CD4-positive, alpha-beta T cell treated with Interleukin-17A for 1 hour (primary cell): ENCODE results near the gene PPA1.
"Not testable (repeated sequence)": the region's sequence is repeated elsewhere in the genome, so short reads cannot be mapped to it uniquely, and the experiment has no call there.

Experiments
- DNase-seq: peaks from one replicate; pipeline ENCODE4 v3.0.0-alpha.2; 2020

PPA1 gene

GRCh38 chr10:70233109-70233938 is at the start of gene PPA1:
Gene PPA1 (minus strand): TSS chr10:70233429. CDS start chr10:70233327, 102 bp downstream.
- peak; percentile 98 for DNase-seq

- no peak for DNase-seq
Measured at GRCh38 chr10:70281609-70282008, 48.4 kb upstream of the PPA1 start.

DNA sequence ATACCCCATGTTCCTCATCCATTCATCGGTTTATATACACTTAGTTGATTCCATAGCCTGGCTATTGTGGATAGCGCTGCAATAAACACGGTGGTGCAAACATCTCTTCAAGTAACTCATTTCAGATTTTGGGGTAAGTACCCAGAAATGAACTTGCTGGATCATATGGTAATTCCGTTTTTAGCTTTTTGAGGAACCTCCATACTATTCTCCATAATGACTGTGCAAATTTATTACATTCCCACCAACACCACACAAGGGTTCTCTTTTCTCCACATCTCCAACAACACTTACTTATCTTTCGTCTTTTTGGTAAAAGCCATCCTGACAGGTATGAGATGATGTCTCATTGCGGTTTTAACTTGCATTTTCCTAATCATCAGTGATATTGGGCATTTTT is 46.9 kb upstream of the PPA1 start:
- no peak for DNase-seq

GRCh38 chr10:70277396-70278030 is 44.3 kb upstream of the PPA1 start:
- DNase-seq, result no peak

GRCh38 chr10:70274643-70275042 is 41.4 kb upstream of the PPA1 start:
- DNase-seq, result no peak

GRCh38 chr10:70272925-70273316 is 39.7 kb upstream of the PPA1 start:
- DNase-seq, result peak; percentile 64

DNA sequence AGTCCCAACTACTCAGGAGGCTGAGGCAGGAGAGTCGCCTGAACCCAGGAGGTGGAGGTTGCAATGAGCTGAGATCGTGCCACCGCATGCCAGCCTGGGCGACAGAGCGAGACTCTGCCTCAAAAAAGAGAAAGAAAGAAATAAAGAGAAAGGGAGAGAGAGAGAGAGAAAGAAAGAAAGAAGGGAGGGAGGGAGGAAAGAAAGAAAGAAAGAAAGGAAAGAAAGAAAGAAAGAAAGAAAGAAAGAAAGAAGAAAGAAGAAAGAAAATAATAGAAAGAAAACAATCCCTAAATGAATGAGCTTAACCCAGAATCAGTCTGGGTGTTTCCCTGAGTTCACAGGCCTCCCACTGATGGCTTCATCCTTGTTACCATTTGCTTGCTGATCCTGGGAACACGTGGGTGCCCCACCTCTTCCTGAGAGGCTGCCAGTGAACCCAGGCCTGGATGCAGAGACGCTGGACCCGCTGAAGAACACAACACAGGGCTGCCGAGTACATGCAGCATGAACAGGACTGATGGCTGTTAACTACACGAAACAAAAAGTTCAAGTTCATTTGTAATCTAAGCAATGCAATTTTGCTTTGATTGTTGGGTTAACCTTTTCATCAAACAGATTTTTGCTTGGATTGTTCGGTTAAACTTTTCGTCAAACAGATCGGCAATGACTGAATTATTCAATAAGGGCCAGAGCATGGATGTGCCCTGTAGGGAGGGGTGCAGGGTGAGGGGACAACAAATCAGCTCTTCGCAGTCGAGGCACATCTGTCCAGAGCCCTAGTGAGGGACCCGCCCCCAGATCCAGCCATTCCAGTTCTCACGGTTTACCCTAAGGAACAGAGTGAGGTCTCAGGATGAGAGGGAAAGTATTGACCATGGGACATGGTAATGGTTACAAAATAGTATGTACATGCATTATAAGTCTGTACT is 39.0 kb upstream of the PPA1 start:
- DNase-seq, result no peak

GRCh38 chr10:70270952-70271351 is 37.7 kb upstream of the PPA1 start:
- no peak for DNase-seq

GRCh38 chr10:70269741-70270140 is 36.5 kb upstream of the PPA1 start:
- DNase-seq, result no peak

DNA sequence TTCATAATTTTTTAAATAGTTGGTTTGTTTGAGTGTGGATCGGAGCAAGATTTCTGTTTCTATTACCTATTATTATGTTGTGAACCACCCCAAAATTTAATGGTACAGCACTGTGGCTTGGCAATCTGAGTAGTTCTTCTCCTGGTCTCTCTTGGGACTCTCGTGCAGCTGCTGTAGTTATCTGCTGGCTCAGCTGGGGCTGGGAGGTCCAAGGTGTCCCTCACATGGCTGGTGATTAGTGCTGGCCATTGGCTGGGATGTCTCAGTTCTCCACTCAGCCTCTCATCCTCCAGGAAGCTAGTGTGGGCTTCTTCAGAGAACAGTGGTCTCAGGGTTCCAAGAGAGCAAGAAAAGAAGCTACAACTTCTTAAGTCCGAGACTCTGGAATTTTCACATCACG is 35.1 kb upstream of the PPA1 start:
- DNase-seq, result no peak

GRCh38 chr10:70267161-70267933 is 34.1 kb upstream of the PPA1 start:
- no peak for DNase-seq

DNA sequence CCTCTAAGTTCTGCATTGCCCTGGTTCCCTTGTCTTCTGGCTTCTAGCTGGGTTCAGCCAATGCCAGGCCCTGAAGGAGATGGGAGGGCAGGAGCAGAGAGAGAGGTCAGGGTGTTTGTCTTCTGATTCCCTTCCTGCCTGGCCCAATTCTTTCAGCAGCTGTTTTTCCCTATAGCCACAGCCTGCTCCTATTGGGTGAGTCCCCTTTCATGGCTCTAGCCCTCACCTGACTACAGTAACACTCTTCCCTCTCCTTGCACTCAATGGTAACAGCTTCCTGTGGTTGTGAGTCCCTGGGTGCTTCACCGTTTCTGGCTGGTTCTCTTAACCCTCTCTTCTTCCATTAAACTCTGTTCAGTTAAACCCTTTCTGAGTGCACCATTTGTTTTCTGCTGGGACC is 33.5 kb upstream of the PPA1 start:
- no peak for DNase-seq

- DNase-seq, result no peak
Measured at GRCh38 chr10:70266056-70266455, 32.8 kb upstream of the PPA1 start.

DNA sequence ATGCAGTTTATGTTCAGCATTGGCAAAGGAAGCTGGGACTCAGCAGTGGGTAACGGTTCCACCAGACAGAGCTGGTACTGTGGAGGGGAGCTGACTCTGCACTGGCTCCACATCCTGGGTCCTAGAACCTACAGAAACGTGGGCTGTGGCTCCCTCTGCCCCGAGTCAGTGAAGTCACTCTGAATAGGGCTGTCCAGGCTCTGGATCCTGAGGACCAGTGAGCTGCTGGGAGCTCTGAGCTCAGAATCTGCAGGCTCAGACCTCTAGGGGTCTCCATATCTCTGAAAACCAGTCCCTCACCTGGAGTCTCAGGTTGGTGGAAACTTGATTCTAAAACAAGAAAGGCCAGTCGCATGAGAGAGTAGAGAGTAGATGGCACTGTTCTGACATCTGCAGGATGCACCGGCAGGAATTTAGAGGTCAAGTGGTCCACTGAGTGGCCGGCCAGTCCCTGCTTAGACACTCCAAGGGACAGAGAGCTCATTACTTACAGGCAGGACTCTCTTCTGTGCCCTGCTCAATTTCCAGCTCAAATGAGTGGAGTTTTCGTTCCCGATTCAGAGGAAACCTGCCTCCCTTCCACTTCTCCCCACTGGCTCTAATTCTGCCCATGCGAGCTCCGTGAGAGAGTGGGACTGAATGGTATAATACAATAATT is 31.9 kb upstream of the PPA1 start:
- DNase-seq, result no peak

DNA sequence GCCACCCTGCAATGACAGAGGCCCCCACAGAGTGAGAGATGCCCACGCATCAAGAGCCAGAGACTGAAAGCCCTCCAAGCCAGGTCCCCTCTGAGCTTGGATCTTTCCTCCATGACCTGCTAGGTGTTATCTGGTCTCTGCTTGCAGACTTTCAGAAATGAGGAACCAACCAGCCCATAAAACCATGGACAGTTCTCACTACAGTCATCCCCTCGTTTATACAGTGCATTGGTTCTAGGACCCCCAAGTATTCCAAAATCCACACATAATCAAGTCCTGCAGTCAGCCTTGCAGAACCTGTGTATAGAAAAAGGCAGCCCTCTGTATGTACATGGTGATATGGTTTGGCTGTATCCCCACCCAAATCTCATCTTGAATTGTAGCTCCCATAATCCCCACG is 27.5 kb upstream of the PPA1 start:
- DNase-seq, result no peak

DNA sequence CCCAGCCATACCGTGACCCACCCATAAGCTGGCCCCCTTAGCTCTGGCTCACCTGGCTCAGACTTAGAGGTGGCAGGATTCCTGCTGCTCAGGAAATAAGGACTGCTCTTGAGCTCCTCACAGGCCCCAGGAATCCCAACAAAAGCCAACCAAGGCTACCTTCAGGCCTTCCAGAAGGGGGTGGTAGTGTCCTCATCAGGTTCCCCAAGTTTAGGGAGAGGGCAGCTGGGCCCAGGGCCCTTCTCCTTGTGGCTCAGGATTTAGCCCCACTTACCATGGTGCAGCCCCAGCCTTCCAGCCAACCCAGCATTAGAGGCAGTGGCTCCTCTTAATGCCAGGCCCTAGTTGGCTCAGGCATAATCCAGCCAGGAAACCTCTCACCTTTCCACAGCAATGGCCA is 27.0 kb upstream of the PPA1 start:
- no peak for DNase-seq

- DNase-seq, result no peak
Measured at GRCh38 chr10:70258216-70258615, 25.0 kb upstream of the PPA1 start.

DNA sequence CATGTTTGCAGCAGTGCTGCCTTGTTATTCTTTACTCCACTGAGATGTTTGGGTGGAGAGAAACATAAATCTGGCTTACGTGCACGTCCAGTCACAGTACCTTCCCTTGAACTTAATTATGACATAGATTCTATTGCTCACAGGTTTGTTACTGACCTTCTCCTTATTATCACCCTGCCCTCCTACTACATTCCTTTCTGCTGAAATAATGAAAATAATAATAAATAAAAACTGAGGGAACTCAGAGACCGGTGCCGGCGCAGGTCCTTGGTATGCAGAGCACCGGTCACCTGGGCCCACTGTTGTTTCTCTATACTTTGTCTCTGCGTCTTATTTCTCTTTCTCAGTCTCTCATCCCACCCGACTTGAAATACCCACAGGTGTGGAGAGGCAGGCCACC is 24.6 kb upstream of the PPA1 start:
- not testable (repeated sequence) for DNase-seq

GRCh38 chr10:70256463-70256862 is 23.2 kb upstream of the PPA1 start:
- no peak for DNase-seq

- no peak for DNase-seq
Measured at GRCh38 chr10:70255329-70256299, 22.4 kb upstream of the PPA1 start.

DNA sequence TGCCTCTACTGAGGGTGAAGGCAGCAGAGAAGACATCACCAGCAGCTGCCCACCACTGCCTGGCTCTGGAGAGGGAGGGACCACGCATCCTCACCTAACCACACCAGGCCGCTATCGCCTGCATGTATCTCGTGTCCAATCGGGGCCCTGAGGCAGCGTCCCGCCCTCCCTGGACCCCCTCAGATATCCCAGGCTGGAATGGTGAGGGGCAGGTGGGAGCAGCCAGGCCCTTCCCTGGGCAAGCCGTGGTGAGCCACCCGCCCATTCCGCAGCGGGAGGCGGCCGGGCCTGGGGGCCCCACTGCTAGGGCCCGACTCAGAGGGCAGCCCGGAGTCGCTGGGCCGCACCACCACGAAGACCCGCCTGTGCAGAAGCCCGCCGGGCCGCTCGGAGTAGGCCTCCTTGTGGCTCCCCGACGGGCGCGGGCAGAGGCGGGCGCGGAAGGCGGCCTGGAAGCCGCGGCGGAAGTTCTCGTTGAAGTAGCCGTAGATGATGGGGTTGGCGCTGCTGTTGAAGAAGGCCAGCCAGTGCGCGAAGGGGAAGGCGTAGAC is 21.6 kb upstream of the PPA1 start:
- DNase-seq, result no peak
